Nephron progenitor cell (in vitro differentiated cells): ENCODE measurements around the gene ADGRG1.

Experiments used
- DNase-seq: peaks from one replicate; pipeline ENCODE4 v3.0.0; 2021
- H3K27ac Mint-ChIP-seq: 2 replicates; pipeline ENCODE4 v1.8.0; 2021; ENCODE audit warnings: mild to moderate bottlenecking, moderate library complexity, mixed read lengths
- H3K27me3 Mint-ChIP-seq: 2 replicates; pipeline ENCODE4 v1.8.0; 2021; ENCODE audit warnings: mild to moderate bottlenecking, low read depth, mixed read lengths; ENCODE audit not compliant: poor library complexity
- H3K36me3 Mint-ChIP-seq: 2 replicates; pipeline ENCODE4 v1.8.0; 2021; ENCODE audit warnings: low read depth, mixed read lengths
- H3K4me1 Mint-ChIP-seq: 2 replicates; pipeline ENCODE4 v1.8.0; 2021; ENCODE audit warnings: mixed read lengths
- H3K4me3 Mint-ChIP-seq: 2 replicates; pipeline ENCODE4 v1.8.0; 2021; ENCODE audit warnings: mild to moderate bottlenecking, moderate library complexity, mixed read lengths
- H3K9me3 Mint-ChIP-seq: 2 replicates; pipeline ENCODE4 v1.8.0; 2021; ENCODE audit warnings: mild to moderate bottlenecking, moderate library complexity, mixed read lengths
- TF ChIP-seq, protein P1 (sequence below): fragments of 200-600 bp; sonication (generic); IDR thresholded peaks from 2 replicates; pipeline ENCODE4 v1.5.0; 2021; ENCODE audit warnings: antibody characterized with exemption

ADGRG1 gene

GRCh38 chr16:57591086-57591869 is 37.2 kb upstream of the ADGRG1 start:
- Mint-ChIP-seq H3K27me3 (peaks cover 30% of the 10 kb centered on the region), H3K36me3 (no peaks in the 10 kb centered on the region), H3K27ac (no peak overlapping the region), H3K4me1 (peaks cover 10% of the 10 kb centered on the region), H3K4me3 (no peak overlapping the region), H3K9me3 (peaks cover 16% of the 10 kb centered on the region)
- peak; percentile 82 for DNase-seq
- TF ChIP-seq, protein P1, sequence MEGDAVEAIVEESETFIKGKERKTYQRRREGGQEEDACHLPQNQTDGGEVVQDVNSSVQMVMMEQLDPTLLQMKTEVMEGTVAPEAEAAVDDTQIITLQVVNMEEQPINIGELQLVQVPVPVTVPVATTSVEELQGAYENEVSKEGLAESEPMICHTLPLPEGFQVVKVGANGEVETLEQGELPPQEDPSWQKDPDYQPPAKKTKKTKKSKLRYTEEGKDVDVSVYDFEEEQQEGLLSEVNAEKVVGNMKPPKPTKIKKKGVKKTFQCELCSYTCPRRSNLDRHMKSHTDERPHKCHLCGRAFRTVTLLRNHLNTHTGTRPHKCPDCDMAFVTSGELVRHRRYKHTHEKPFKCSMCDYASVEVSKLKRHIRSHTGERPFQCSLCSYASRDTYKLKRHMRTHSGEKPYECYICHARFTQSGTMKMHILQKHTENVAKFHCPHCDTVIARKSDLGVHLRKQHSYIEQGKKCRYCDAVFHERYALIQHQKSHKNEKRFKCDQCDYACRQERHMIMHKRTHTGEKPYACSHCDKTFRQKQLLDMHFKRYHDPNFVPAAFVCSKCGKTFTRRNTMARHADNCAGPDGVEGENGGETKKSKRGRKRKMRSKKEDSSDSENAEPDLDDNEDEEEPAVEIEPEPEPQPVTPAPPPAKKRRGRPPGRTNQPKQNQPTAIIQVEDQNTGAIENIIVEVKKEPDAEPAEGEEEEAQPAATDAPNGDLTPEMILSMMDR, result peak; percentile 93

DNA sequence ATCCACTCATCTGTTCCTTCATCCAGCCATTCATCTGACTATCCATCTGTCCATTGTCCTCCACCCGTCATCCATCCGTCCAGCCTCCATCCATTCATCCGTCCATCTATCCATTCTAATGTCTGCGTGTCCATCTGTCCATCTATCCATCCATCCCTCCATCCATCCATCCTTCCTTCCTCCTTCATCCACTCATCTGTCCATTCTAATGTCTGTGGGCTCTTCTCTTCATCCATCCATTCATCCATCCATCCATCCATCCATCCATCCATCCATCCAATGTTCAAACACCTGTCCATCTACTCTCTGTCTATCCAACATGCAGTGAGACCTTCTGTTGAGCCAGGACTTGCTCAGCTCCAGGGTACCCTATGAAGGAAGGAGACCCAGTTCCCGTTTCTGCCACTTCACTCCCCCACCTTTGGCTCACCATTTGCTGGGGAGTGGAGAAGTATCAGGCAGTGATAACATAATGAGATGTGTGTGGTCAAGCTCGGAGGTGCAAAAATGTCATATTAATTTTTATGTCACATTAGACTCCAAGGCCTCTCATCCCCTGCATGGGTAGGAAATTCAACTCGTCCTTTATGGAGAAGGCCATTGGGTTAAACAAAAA is 36.5 kb upstream of the ADGRG1 start:
- H3K4me1 Mint-ChIP-seq, result peaks cover 10% of the 10 kb centered on the region
- H3K4me3 Mint-ChIP-seq, result no peak overlapping the region
- H3K9me3 Mint-ChIP-seq, result peaks cover 16% of the 10 kb centered on the region
- H3K27me3 Mint-ChIP-seq, result peaks cover 26% of the 10 kb centered on the region
- DNase-seq, result no peak
- TF ChIP-seq, protein P1, result no peak
- no peaks in the 10 kb centered on the region for H3K36me3 Mint-ChIP-seq
- H3K27ac Mint-ChIP-seq, result no peak overlapping the region

DNA sequence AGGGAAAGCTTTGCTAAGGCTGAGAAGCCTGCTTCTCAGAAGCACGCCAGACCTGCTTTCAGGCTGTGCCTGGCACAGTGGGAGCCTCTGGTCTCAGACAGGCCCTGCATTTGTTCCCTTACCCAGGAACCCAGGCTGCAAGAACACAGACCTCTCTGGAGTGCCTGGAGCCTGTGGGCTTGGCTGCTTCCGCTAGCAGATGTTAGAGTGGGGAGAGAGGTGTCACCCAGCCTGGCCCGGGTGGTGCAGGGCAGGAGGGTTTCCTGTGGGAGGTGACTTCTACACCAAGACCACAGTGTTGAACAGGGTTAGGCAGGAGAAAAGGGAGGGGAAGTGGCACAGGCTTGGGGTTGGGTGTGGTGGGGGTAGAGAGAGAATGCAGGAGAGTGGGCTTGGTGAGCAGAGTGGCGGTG is 35.8 kb upstream of the ADGRG1 start:
- Mint-ChIP-seq H3K4me1 (peaks cover 10% of the 10 kb centered on the region), H3K27me3 (peaks cover 24% of the 10 kb centered on the region), H3K9me3 (peaks cover 16% of the 10 kb centered on the region), H3K27ac (no peak overlapping the region), H3K36me3 (no peaks in the 10 kb centered on the region), H3K4me3 (no peak overlapping the region)
- TF ChIP-seq, protein P1, result no peak
- DNase-seq, result no peak

GRCh38 chr16:57593021-57593420 is 35.4 kb upstream of the ADGRG1 start:
- Mint-ChIP-seq H3K9me3 (peaks cover 16% of the 10 kb centered on the region), H3K27ac (no peak overlapping the region), H3K36me3 (no peaks in the 10 kb centered on the region), H3K27me3 (peaks cover 24% of the 10 kb centered on the region), H3K4me3 (no peak overlapping the region), H3K4me1 (peaks cover 10% of the 10 kb centered on the region)
- no peak for DNase-seq
- TF ChIP-seq, protein P1, result no peak

DNA sequence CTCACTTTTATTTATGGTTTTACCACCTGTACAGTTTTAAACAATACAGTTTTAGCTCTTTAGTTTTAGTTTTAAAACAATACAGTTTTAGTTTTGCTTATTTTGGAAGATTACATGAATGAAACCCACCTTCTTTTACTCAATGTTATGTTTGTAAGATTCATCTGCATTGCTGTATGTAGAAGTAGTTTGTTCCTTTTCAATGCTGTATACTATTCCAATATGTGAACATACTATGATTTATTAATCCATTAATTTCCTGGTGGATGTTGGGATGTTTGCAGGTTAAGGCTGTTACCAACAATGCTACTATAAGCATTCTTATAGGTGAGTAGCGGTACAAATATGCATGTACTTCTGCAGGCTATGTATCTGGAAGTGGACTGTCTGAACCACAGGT is 34.4 kb upstream of the ADGRG1 start:
- no peak for DNase-seq
- peaks cover 7% of the 10 kb centered on the region for H3K9me3 Mint-ChIP-seq
- H3K27me3 Mint-ChIP-seq, result peaks cover 31% of the 10 kb centered on the region

More for the DNA sequence above, 34.4 kb upstream of the ADGRG1 start:
- TF ChIP-seq, protein P1, result no peak
- Mint-ChIP-seq H3K27ac (no peak overlapping the region), H3K36me3 (no peaks in the 10 kb centered on the region), H3K4me1 (peaks cover 10% of the 10 kb centered on the region), H3K4me3 (no peak overlapping the region)
